Pancreas (tissue), 10 donors: Measurements from ENCODE around the gene HRC. TPM values are rescaled to one million over a fixed set of nuclear protein-coding genes. Genes with fewer than 3 reads are reported as not detected.

Experiments used
- ATAC-seq, 4 donors: fragments of 200-7000 bp; cut with Tn5 transposase; one replicate each; pipeline versions ENCODE4 v1.8.0 to v1.9.1; 2020; ENCODE audit warnings: mild to moderate bottlenecking in 4 of 4, moderate library complexity in 4 of 4
- DNase-seq, 6 donors: peaks; one replicate each; pipeline ENCODE4 v3.0.0-alpha.2; 2020
- FAIRE-seq: peaks from 2 replicates; lab custom pipeline; 2012; peaks lifted over from hg19 to GRCh38; lab: Jason Lieb, UNC
- H3K27ac ChIP-seq, 4 donors: fragments of 200-600 bp; sonication (generic); 1 replicate in 3 of 4; 2 replicates in 1 of 4; pipeline versions ENCODE4 v1.5.0 to v1.8.0; 2020
- H3K27me3 ChIP-seq, 4 donors: fragments of 200-600 bp; one replicate each; pipeline ENCODE4 v1.8.0; 2021
- H3K36me3 ChIP-seq, 3 donors: fragments of 200-600 bp; sonication (generic) in 1 of 3; one replicate each; pipeline versions ENCODE4 v1.5.0 to v1.8.0; 2020 to 2021
- H3K4me1 ChIP-seq, 3 donors: fragments of 200-600 bp; one replicate each; pipeline ENCODE4 v1.8.0; 2021
- H3K4me3 ChIP-seq, 4 donors: fragments of 200-600 bp; sonication (generic) in 2 of 4; one replicate each; pipeline versions ENCODE4 v1.5.0 to v1.8.0; 2020 to 2021
- H3K9me3 ChIP-seq, 4 donors: fragments of 200-600 bp; one replicate each; pipeline ENCODE4 v1.8.0; 2021
- WGBS, 2 donors: extraction: QIAGEN DNeasy Blood & Tissue Kit; methylation state at CpG; one replicate each; pipeline ENCODE4 v1.1.7; 2013; 5-methylcytosine and 5-hydroxymethylcytosine counted together
- intact Hi-C, 3 donors: fragments of 100-400 bp; cut with DNase I; formaldehyde crosslinking; loops; one replicate each; pipeline versions ENCODE4 v1.11.1 to v1.14.2; 2022
- polyA plus RNA-seq, 2 donors: library from polyadenylated mRNA; stranded (reverse); fragments of 200-250 nt; gene quantifications; one replicate each; pipeline ENCODE4 v1.2.3, GENCODE V29; 2013
- total RNA-seq, 6 donors: library from RNA; stranded (reverse); fragmentation: NEBNext Ultra II Directional in 4 of 6; extraction: Animal tissue kit (Norgen Biotek cat#: 25700) in 4 of 6; gene quantifications; one replicate each; pipeline versions ENCODE4 v1.2.1 to v1.2.4, GENCODE V29; 2021 to 2023
- TF ChIP-seq, protein P1 (sequence below), 4 donors: fragments of 200-600 bp; sonication (generic) in 3 of 4; IDR thresholded peaks; one replicate each; pipeline versions ENCODE4 v1.5.0 to v1.8.0; 2021; ENCODE audit warnings: antibody characterized with exemption in 4 of 4
- donor health status: healthy with polysubstance abuse.
- donor health status: DM: no; HTN: no; CAD: no; lungs with moderate emphysema.
- donor health status: DM: no; HTN: no; CAD: no.
- donor health status: control.
- donor health status: control.
- donor health status: Bipolar disorder and iron deficiency.
- donor health status: DM: yes; HTN: yes; CAD: no.
- donor health status: DM: no; HTN: no; CAD: no.
- donor health status: DM: no; HTN: no; CAD: no.
- donor health status: DM: yes; HTN: yes; CAD: no.

The HRC gene
- total and polyA plus RNA-seq, 8 donors: 0.09 to 0.79 (median 0.43) TPM; not detected in 1

DNA sequence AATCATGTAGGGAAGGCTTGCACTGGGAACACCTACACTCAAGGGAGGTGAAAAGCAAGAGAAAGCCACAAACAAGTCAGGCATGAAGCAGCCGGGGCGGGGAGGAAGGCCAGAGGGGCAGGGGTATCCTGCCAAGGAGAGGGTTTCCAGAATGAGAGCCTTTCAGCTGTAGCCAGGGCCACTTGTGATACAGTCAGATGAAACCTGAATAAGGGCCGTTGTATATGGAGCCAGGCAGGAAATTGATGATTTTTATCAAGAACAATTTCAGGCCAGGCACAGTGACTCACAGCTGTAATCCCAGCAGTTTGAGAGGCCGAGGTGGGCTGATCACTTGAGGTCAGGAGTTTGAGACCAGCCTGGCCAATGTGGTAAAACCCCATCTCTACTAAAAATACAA, 6.8 kb upstream of the HRC start:
- FAIRE-seq: no peak
- TF ChIP-seq, protein P1, sequence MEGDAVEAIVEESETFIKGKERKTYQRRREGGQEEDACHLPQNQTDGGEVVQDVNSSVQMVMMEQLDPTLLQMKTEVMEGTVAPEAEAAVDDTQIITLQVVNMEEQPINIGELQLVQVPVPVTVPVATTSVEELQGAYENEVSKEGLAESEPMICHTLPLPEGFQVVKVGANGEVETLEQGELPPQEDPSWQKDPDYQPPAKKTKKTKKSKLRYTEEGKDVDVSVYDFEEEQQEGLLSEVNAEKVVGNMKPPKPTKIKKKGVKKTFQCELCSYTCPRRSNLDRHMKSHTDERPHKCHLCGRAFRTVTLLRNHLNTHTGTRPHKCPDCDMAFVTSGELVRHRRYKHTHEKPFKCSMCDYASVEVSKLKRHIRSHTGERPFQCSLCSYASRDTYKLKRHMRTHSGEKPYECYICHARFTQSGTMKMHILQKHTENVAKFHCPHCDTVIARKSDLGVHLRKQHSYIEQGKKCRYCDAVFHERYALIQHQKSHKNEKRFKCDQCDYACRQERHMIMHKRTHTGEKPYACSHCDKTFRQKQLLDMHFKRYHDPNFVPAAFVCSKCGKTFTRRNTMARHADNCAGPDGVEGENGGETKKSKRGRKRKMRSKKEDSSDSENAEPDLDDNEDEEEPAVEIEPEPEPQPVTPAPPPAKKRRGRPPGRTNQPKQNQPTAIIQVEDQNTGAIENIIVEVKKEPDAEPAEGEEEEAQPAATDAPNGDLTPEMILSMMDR (IDR thresholded peaks at IDR 0.05): no peak
- H3K4me3 ChIP-seq: no peak overlapping the region
- no peaks in the 10 kb centered on the region for H3K27me3 ChIP-seq
- DNase-seq: no peak
- H3K27ac ChIP-seq: no peak overlapping the region
- H3K9me3 ChIP-seq: no peaks in the 10 kb centered on the region
- no peaks in the 10 kb centered on the region for H3K36me3 ChIP-seq
- peaks cover 7 to 18% (median 14%) of the 10 kb centered on the region in 3 donors for H3K4me1 ChIP-seq
- 86 to 89% methylated on average over 4 of the region's 4 CpGs for WGBS, 2 donors
- ATAC-seq: no peak
- intact Hi-C loops: no loop called here

DNA sequence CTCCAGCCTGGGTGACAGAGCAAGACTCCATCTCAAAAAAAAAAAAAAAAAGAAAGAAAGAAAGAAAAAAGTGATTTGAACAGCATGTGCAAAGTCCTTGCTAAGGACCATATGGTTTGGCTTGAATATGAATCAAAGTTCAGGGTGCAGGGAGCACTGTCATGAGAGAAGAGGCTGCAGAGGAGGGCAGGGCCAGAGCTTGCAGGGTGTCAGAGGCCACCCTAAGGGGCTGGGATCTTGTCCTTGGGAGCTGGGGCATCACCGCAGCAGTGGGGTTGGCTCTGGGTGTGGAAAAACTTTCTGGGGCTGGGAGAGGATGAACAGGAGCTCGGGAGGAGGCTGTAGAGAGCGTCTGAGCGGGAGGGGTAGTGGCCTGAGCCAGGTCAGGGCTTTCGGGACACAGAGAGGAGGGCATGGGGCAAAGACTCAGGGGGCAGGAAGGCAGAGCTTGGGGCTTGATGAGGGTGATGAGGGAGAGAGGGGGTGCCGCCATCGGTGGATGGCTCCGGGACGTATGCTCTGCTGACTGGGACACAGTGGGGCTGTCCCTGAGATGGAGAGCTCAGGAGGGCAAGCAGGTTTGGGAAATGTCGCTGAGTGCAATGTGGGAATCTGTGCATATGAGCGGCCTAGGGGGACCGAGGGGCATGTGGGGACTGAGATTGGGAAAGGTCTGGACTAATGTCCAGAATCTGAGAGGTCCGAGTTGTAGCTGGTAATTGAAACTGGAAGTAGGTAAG, 5.4 kb upstream of the HRC start:
- FAIRE-seq (no peak), ATAC-seq (no peak), DNase-seq (no peak)
- WGBS, 2 donors: 92 to 94% methylated on average over 13 of the region's 13 CpGs
- intact Hi-C loops: no loop called here
- Histone ChIP-seq H3K4me1 (peaks cover 5 to 17% (median 12%) of the 10 kb centered on the region in 3 donors), H3K9me3 (no peaks in the 10 kb centered on the region), H3K27me3 (no peaks in the 10 kb centered on the region), H3K4me3 (no peak overlapping the region), H3K36me3 (no peaks in the 10 kb centered on the region), H3K27ac (no peak overlapping the region)
- TF ChIP-seq, protein P1 (IDR thresholded peaks at IDR 0.05): no peak

DNA sequence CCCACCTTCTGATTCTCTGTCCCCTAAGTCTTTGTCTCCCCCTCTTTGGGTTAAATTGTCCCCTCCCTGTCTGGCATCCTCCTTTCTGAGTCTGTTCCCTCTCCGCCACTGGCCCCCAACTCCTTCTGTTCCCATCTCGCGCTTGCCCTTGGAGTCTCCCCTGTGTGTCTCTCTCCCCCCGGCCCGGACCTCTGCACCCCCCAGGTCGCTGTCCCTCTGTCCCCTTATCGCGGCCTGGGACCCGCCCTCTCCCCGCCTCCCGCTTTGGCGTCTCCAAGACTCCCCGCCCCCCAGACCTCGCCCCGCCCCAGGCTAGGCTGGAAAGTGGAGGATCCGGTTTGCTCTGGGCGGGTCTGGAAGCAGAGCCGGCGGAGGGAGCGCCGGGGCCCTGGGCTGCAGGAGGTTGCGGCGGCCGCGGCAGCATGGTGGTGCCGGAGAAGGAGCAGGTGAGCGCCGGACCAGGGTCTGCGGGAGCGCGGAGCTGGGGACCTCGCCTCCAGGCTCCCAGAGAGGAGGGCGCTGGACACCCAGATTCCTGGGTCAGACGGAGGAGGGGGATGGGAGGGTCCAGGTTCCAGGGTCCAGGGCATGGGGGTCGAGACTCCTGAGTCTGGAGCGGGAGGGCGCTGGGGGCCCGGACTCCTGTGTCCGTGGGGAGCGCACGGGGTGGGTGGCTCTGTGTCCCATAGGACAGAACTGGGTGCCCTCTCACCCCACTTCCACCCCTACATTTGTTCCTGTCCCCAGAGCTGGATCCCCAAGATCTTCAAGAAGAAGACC, 2.4 kb upstream of the HRC start, which contains the start of gene TRPM4:
TRPM4 (plus strand) TSS at position 348 of the 780 bp plus-strand sequence; CDS start at position 423, 75 bp downstream.
- Histone ChIP-seq H3K4me3 (peak within 1 kb of the TSS; percentile 55 to 87 (median 78)), H3K4me1 (peaks cover 0 to 6% (median 6%) of the 10 kb centered on the region in 3 donors), H3K9me3 (no peaks in the 10 kb centered on the region), H3K36me3 (no peaks in the 10 kb centered on the region), H3K27ac (peak within 1 kb of the TSS; percentile 35 to 87 (median 74)), H3K27me3 (no peaks in the 10 kb centered on the region)
- intact Hi-C loops: no loop called here
- DNase-seq (peak; percentile 90 to 97 (median 95)), ATAC-seq (peak; percentile 98), FAIRE-seq (no peak)
- WGBS, 2 donors: 1% methylated on average over 32 to 41 of the region's 41 CpGs
- TF ChIP-seq, protein P1 (IDR thresholded peaks at IDR 0.05): no peak

DNA sequence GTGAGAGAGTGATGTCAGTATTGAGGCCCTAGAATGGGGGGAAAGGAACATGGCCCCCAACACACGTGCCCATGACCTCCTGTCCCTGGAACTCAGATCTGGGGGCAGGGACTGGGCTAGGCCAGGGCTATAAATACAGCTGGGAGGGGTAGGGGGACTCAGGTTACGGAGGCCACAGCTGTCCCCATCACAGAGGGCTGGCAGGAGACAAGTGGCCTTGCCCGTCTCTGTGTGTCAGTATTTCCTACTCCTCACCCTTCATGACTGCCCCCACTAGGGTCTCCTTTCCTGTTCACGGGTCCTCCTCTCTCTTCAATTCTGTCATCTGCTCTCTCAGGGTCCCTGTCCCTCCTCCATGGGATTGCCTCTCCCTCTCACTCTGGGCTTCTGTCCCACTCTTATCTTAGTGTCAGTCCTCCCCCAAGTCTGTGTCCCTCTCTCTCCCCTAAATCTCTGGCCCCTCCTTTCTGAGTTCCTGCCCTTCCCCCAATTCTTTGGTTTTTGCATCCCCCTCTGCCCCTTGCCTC, 687 bp upstream of the HRC start:
- H3K36me3 ChIP-seq: no peaks in the 10 kb centered on the region
- FAIRE-seq (no peak), ATAC-seq (no peak), DNase-seq (no peak)
- H3K27ac ChIP-seq: no peak overlapping the region
- peaks cover 6 to 12% (median 9%) of the 10 kb centered on the region in 3 donors for H3K4me1 ChIP-seq
- TF ChIP-seq, protein P1 (IDR thresholded peaks at IDR 0.05): no peak
- intact Hi-C loops: no loop called here
- H3K9me3 ChIP-seq: no peaks in the 10 kb centered on the region
- no peak overlapping the region for H3K4me3 ChIP-seq
- 64 to 77% methylated on average over 3 to 4 of the region's 4 CpGs for WGBS, 2 donors
- H3K27me3 ChIP-seq: no peaks in the 10 kb centered on the region
